GM23338 (cell line): Measurements from ENCODE around the gene AKAP7. TPM values are rescaled to one million over a fixed set of nuclear protein-coding genes. Genes with fewer than 3 reads are reported as not detected.

ENCODE experiments used
- ATAC-seq: fragments of 200-7000 bp; cut with Tn5 transposase; 3 replicates; pipeline ENCODE4 v1.9.1; 2020
- DNase-seq: peaks from one replicate; pipeline ENCODE4 v3.0.0-alpha.2; 2015; ENCODE audit warnings: low spot score
- H2AFZ ChIP-seq: fragments of 200-600 bp; sonication (generic); 2 replicates; pipeline ENCODE4 v1.8.0; 2016; ENCODE audit warnings: antibody characterized with exemption, mild to moderate bottlenecking, moderate library complexity
- H3F3A ChIP-seq: fragments of 200-600 bp; sonication (generic); replicated peaks from 2 replicates; pipeline ENCODE4 v1.8.0; 2017; ENCODE audit warnings: antibody characterized with exemption, mixed run types, low read depth
- H3K27ac ChIP-seq: fragments of 200-600 bp; sonication (generic); 2 replicates; pipeline ENCODE4 v1.6.1; 2016; ENCODE audit warnings: low read depth
- H3K27me3 ChIP-seq: fragments of 200-600 bp; sonication (generic); 2 replicates; pipeline ENCODE4 v1.8.0; 2016; ENCODE audit warnings: mild to moderate bottlenecking, mixed run types, moderate library complexity; ENCODE audit not compliant: insufficient read depth
- H3K36me3 ChIP-seq: fragments of 200-600 bp; sonication (generic); 2 replicates; pipeline ENCODE4 v1.8.0; 2016; ENCODE audit warnings: mild to moderate bottlenecking; ENCODE audit not compliant: insufficient read depth
- H3K4me1 ChIP-seq: fragments of 200-600 bp; sonication (generic); 2 replicates; pipeline ENCODE4 v1.8.0; 2016; ENCODE audit warnings: mild to moderate bottlenecking, moderate library complexity; ENCODE audit not compliant: insufficient read depth
- H3K4me2 ChIP-seq: fragments of 200-600 bp; sonication (generic); 2 replicates; pipeline ENCODE4 v1.7.1; 2017; ENCODE audit warnings: mixed run types
- H3K4me3 ChIP-seq: fragments of 200-600 bp; sonication (generic); 2 replicates; pipeline ENCODE4 v1.6.1; 2016; ENCODE audit warnings: mixed run types
- H3K79me2 ChIP-seq: fragments of 200-600 bp; sonication (generic); replicated peaks from 2 replicates; pipeline ENCODE4 v1.8.0; 2017; ENCODE audit warnings: mild to moderate bottlenecking; ENCODE audit not compliant: insufficient read depth
- H3K9me2 ChIP-seq: fragments of 200-600 bp; sonication (generic); 2 replicates; pipeline ENCODE4 v1.8.0; 2017; ENCODE audit not compliant: insufficient read depth
- H4K20me1 ChIP-seq: fragments of 200-600 bp; sonication (generic); replicated peaks from 2 replicates; pipeline ENCODE4 v1.8.0; 2017; ENCODE audit warnings: mild to moderate bottlenecking; ENCODE audit not compliant: insufficient read depth
- H3K27ac Mint-ChIP-seq: 2 replicates; pipeline ENCODE4 v1.8.0; 2020; ENCODE audit warnings: inconsistent platforms, mild to moderate bottlenecking, moderate library complexity, mixed read lengths
- H3K27me3 Mint-ChIP-seq: 3 replicates; pipeline ENCODE4 v1.8.0; 2022; ENCODE audit warnings: low read depth, mild to moderate bottlenecking, moderate library complexity, mixed read lengths, inconsistent platforms; ENCODE audit not compliant: insufficient read depth, poor library complexity
- H3K36me3 Mint-ChIP-seq: 3 replicates; pipeline ENCODE4 v1.8.0; 2021; ENCODE audit warnings: low read depth, mild to moderate bottlenecking, inconsistent platforms, moderate library complexity, mixed read lengths
- H3K4me1 Mint-ChIP-seq: 3 replicates; pipeline ENCODE4 v1.8.0; 2020; ENCODE audit warnings: mild to moderate bottlenecking, inconsistent platforms, mixed read lengths
- H3K4me3 Mint-ChIP-seq: 3 replicates; pipeline ENCODE4 v1.8.0; 2021; ENCODE audit warnings: moderate library complexity, mild to moderate bottlenecking, inconsistent platforms, mixed read lengths
- H3K9me3 Mint-ChIP-seq: 3 replicates; pipeline ENCODE4 v1.8.0; 2020; ENCODE audit warnings: moderate library complexity, mild to moderate bottlenecking, inconsistent platforms, mixed read lengths
- CREB1 ChIP-seq: fragments of 250-450 bp; sonication (Bioruptor Pico); IDR thresholded peaks from 2 replicates; pipeline ENCODE4 v1.5.0; 2020; ENCODE audit warnings: low read depth, mild to moderate bottlenecking, moderate library complexity
- EZH2 ChIP-seq: fragments of 200-600 bp; sonication (generic); IDR thresholded peaks from one replicate; pipeline ENCODE4 v1.8.0; 2017; ENCODE audit warnings: antibody characterized with exemption, mild to moderate bottlenecking, low read depth; ENCODE audit not compliant: unreplicated experiment
- EZH2phosphoT487 ChIP-seq: fragments of 200-600 bp; sonication (generic); IDR thresholded peaks from one replicate; pipeline ENCODE4 v1.8.1; 2018; ENCODE audit warnings: antibody characterized with exemption; ENCODE audit not compliant: unreplicated experiment
- JUNB ChIP-seq: IDR thresholded peaks from one replicate; pipeline ENCODE4 v1.6.1; 2016; ENCODE audit warnings: antibody characterized with exemption; ENCODE audit not compliant: unreplicated experiment
- NANOG ChIP-seq: IDR thresholded peaks from 2 replicates; pipeline ENCODE4 v1.6.1; 2016; ENCODE audit warnings: antibody characterized with exemption, borderline replicate concordance
- POLR2AphosphoS5 ChIP-seq: IDR thresholded peaks from 2 replicates; pipeline ENCODE4 v1.6.1; 2016; ENCODE audit warnings: antibody characterized with exemption, low read depth
- STAT1 ChIP-seq: IDR thresholded peaks from one replicate; pipeline ENCODE4 v1.6.1; 2016; ENCODE audit warnings: antibody characterized with exemption; ENCODE audit not compliant: unreplicated experiment
- ZNF114 ChIP-seq: fragments of 250-450 bp; sonication (Bioruptor Pico); IDR thresholded peaks from 2 replicates; pipeline ENCODE4 v1.5.0; 2020; ENCODE audit warnings: mild to moderate bottlenecking, moderate library complexity
- ZNF331 ChIP-seq: fragments of 250-450 bp; sonication (Bioruptor Pico); IDR thresholded peaks from 2 replicates; pipeline ENCODE4 v1.5.0; 2020; ENCODE audit warnings: low read depth, mild to moderate bottlenecking, moderate library complexity
- polyA plus RNA-seq: library from polyadenylated mRNA; unstranded; fragments of >200 nt; fragmentation: Nextera tagmentation; extraction: Ambion mirVana; gene quantifications from 2 replicates; pipeline ENCODE4 v1.2.1, GENCODE V29; 2016
- total RNA-seq: library from RNA; depleted of rRNA; stranded (reverse); fragments of >200 nt; shearing (Covaris generic); gene quantifications from 2 replicates; pipeline ENCODE4 v1.2.3, GENCODE V29; 2014
- TF ChIP-seq, protein P1 (sequence below): fragments of 250-450 bp; sonication (Bioruptor Pico); IDR thresholded peaks from 2 replicates; pipeline ENCODE4 v1.5.0; 2020; ENCODE audit warnings: mild to moderate bottlenecking, moderate library complexity
- TF ChIP-seq, protein P2 (sequence below), 2 experiments: fragments of 200-600 bp in 1 of 2; sonication (generic) in 1 of 2; conservative IDR thresholded peaks; 2 replicates each; pipeline versions ENCODE4 v1.5.1 to v1.6.1; 2016 to 2017; ENCODE audit warnings: antibody characterized with exemption in 2 of 2, low read depth in 2 of 2, mild to moderate bottlenecking in 2 of 2, moderate library complexity in 1 of 2
- TF ChIP-seq, protein P3 (sequence below): IDR thresholded peaks from 2 replicates; pipeline ENCODE4 v1.6.1; 2016; ENCODE audit warnings: antibody characterized with exemption
- TF ChIP-seq, protein P4 (sequence below): IDR thresholded peaks from one replicate; pipeline ENCODE4 v1.6.1; 2018; ENCODE audit warnings: antibody characterized with exemption; ENCODE audit not compliant: unreplicated experiment

Gene AKAP7
- total and polyA plus RNA-seq, 2 experiments from 2014 or later = 12.2 to 20.0 TPM

DNA sequence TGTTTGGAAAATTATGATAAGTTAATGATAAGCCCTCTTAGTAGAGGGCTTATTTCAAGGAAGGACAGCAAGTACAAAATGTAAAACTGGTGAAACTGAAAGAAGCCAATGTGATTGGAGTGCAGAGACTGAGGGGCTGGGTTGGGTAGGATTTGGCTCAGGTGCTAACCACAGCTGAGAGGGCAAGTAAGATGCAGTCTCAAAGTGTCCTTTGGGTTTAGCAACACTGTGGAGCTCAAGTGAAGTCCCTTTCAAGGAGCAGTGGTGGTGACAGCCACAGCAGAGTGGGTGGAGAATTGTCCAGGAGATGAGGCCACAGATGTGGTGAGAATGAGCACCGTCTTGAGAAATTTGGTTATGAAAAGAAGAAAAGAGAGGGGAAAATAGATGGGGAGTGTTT lies 181.4 kb downstream of the AKAP7 start:
- Histone ChIP-seq H3K79me2 (no peaks in the 10 kb centered on the region), H3K36me3 (peaks cover 12% of the 10 kb centered on the region), H3K4me3 (no peak overlapping the region), H3K4me2 (no peak overlapping the region), H3K9me2 (peaks cover 7% of the 10 kb centered on the region; the same call in 1 of the 2 replicates), H3F3A (no peaks in the 10 kb centered on the region), H3K27me3 (no peaks in the 10 kb centered on the region), H3K27ac (no peak overlapping the region), H3K4me1 (peaks cover 5% of the 10 kb centered on the region), H2AFZ (no peak overlapping the region), H4K20me1 (no peaks in the 10 kb centered on the region)
- no peak overlapping the region for H3K4me3 Mint-ChIP-seq
- peaks cover 37% of the 10 kb centered on the region for H3K9me3 Mint-ChIP-seq
- no peaks in the 10 kb centered on the region for H3K27me3 Mint-ChIP-seq
- peaks cover 5% of the 10 kb centered on the region for H3K4me1 Mint-ChIP-seq
- no peak for DNase-seq
- TF ChIP-seq EZH2phosphoT487 (no peak), ZNF114 (CRISPR knock-in tag) (no peak), ZNF331 (CRISPR knock-in tag) (no peak), STAT1 (no peak), JUNB (no peak), EZH2 (no peak), CREB1 (CRISPR knock-in tag) (no peak), NANOG (no peak), POLR2AphosphoS5 (no peak)
- TF ChIP-seq, protein P1, sequence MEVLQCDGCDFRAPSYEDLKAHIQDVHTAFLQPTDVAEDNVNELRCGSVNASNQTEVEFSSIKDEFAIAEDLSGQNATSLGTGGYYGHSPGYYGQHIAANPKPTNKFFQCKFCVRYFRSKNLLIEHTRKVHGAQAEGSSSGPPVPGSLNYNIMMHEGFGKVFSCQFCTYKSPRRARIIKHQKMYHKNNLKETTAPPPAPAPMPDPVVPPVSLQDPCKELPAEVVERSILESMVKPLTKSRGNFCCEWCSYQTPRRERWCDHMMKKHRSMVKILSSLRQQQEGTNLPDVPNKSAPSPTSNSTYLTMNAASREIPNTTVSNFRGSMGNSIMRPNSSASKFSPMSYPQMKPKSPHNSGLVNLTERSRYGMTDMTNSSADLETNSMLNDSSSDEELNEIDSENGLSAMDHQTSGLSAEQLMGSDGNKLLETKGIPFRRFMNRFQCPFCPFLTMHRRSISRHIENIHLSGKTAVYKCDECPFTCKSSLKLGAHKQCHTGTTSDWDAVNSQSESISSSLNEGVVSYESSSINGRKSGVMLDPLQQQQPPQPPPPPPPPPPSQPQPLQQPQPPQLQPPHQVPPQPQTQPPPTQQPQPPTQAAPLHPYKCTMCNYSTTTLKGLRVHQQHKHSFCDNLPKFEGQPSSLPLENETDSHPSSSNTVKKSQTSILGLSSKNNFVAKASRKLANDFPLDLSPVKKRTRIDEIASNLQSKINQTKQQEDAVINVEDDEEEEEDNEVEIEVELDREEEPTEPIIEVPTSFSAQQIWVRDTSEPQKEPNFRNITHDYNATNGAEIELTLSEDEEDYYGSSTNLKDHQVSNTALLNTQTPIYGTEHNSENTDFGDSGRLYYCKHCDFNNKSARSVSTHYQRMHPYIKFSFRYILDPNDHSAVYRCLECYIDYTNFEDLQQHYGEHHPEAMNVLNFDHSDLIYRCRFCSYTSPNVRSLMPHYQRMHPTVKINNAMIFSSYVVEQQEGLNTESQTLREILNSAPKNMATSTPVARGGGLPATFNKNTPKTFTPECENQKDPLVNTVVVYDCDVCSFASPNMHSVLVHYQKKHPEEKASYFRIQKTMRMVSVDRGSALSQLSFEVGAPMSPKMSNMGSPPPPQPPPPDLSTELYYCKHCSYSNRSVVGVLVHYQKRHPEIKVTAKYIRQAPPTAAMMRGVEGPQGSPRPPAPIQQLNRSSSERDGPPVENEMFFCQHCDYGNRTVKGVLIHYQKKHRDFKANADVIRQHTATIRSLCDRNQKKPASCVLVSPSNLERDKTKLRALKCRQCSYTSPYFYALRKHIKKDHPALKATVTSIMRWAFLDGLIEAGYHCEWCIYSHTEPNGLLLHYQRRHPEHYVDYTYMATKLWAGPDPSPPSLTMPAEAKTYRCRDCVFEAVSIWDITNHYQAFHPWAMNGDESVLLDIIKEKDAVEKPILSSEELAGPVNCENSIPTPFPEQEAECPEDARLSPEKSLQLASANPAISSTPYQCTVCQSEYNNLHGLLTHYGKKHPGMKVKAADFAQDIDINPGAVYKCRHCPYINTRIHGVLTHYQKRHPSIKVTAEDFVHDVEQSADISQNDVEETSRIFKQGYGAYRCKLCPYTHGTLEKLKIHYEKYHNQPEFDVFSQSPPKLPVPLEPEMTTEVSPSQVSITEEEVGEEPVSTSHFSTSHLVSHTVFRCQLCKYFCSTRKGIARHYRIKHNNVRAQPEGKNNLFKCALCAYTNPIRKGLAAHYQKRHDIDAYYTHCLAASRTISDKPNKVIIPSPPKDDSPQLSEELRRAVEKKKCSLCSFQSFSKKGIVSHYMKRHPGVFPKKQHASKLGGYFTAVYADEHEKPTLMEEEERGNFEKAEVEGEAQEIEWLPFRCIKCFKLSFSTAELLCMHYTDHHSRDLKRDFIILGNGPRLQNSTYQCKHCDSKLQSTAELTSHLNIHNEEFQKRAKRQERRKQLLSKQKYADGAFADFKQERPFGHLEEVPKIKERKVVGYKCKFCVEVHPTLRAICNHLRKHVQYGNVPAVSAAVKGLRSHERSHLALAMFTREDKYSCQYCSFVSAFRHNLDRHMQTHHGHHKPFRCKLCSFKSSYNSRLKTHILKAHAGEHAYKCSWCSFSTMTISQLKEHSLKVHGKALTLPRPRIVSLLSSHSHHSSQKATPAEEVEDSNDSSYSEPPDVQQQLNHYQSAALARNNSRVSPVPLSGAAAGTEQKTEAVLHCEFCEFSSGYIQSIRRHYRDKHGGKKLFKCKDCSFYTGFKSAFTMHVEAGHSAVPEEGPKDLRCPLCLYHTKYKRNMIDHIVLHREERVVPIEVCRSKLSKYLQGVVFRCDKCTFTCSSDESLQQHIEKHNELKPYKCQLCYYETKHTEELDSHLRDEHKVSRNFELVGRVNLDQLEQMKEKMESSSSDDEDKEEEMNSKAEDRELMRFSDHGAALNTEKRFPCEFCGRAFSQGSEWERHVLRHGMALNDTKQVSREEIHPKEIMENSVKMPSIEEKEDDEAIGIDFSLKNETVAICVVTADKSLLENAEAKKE (CRISPR knock-in tag) = no peak
- TF ChIP-seq, protein P2, sequence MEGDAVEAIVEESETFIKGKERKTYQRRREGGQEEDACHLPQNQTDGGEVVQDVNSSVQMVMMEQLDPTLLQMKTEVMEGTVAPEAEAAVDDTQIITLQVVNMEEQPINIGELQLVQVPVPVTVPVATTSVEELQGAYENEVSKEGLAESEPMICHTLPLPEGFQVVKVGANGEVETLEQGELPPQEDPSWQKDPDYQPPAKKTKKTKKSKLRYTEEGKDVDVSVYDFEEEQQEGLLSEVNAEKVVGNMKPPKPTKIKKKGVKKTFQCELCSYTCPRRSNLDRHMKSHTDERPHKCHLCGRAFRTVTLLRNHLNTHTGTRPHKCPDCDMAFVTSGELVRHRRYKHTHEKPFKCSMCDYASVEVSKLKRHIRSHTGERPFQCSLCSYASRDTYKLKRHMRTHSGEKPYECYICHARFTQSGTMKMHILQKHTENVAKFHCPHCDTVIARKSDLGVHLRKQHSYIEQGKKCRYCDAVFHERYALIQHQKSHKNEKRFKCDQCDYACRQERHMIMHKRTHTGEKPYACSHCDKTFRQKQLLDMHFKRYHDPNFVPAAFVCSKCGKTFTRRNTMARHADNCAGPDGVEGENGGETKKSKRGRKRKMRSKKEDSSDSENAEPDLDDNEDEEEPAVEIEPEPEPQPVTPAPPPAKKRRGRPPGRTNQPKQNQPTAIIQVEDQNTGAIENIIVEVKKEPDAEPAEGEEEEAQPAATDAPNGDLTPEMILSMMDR (conservative IDR thresholded peaks at IDR 0.05; ENCODE audit: low read depth in 2 of 2) = no peak
- TF ChIP-seq, protein P3, sequence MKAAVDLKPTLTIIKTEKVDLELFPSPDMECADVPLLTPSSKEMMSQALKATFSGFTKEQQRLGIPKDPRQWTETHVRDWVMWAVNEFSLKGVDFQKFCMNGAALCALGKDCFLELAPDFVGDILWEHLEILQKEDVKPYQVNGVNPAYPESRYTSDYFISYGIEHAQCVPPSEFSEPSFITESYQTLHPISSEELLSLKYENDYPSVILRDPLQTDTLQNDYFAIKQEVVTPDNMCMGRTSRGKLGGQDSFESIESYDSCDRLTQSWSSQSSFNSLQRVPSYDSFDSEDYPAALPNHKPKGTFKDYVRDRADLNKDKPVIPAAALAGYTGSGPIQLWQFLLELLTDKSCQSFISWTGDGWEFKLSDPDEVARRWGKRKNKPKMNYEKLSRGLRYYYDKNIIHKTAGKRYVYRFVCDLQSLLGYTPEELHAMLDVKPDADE = no peak
- TF ChIP-seq, protein P4, sequence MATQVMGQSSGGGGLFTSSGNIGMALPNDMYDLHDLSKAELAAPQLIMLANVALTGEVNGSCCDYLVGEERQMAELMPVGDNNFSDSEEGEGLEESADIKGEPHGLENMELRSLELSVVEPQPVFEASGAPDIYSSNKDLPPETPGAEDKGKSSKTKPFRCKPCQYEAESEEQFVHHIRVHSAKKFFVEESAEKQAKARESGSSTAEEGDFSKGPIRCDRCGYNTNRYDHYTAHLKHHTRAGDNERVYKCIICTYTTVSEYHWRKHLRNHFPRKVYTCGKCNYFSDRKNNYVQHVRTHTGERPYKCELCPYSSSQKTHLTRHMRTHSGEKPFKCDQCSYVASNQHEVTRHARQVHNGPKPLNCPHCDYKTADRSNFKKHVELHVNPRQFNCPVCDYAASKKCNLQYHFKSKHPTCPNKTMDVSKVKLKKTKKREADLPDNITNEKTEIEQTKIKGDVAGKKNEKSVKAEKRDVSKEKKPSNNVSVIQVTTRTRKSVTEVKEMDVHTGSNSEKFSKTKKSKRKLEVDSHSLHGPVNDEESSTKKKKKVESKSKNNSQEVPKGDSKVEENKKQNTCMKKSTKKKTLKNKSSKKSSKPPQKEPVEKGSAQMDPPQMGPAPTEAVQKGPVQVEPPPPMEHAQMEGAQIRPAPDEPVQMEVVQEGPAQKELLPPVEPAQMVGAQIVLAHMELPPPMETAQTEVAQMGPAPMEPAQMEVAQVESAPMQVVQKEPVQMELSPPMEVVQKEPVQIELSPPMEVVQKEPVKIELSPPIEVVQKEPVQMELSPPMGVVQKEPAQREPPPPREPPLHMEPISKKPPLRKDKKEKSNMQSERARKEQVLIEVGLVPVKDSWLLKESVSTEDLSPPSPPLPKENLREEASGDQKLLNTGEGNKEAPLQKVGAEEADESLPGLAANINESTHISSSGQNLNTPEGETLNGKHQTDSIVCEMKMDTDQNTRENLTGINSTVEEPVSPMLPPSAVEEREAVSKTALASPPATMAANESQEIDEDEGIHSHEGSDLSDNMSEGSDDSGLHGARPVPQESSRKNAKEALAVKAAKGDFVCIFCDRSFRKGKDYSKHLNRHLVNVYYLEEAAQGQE = no peak
- H3K27ac Mint-ChIP-seq = no peak overlapping the region
- no peak for ATAC-seq
- peaks cover 54% of the 10 kb centered on the region for H3K36me3 Mint-ChIP-seq
